Fibroblast of skin of abdomen (primary cell): ENCODE results near the gene GABBR1.
A peak's percentile ranks its signal among the peaks of the same experiment; 100 is the strongest.

ENCODE experiments used
- DNase-seq: peaks from one replicate; pipeline ENCODE4 v3.0.0-alpha.2; 2013

Gene GABBR1

GRCh38 chr6:29525311-29525639, 107.7 kb downstream of the GABBR1 start:
- no peak for DNase-seq

DNA sequence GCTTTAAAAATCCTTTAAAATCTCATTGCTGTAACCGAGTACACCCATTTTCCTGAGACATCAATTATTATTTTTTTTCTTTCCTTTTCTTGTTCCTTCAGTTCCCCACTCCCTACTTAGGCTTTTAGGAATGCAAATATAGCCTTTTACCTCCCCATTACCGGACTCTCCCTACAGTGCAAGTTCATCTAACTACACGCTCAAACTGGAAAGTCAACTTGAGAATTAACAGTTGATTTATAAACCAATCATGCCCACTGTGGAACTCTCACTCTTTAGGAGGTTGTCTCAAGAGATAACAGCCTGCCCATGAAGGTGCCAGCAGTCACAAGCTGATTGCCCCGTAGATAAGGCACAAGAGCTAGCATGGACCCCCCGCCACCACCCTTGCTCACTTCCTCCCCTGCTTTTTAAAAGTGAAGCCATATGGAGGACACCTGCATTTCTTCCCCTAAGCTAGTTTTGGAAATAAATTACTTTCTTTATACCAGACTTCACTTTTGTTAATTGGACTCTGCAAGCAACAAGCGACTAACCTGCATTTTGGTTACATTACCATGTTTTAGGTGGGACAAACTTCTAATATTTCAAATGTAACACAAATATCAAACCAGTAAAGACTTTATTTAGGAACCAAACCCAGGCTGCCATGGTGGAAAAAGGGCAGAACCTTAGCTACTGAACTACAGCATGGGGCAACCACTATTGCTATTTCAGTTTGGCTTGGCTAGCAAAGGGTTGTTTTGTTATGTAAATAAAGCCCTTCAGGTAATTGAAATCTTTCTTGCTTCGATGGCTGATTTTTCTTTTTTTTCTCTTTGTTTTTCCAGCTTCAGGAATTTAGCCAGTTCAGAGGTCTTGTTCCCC, 108.3 kb downstream of the GABBR1 start:
- DNase-seq, result no peak

GRCh38 chr6:29524044-29524443, 108.9 kb downstream of the GABBR1 start:
- no peak for DNase-seq

DNA sequence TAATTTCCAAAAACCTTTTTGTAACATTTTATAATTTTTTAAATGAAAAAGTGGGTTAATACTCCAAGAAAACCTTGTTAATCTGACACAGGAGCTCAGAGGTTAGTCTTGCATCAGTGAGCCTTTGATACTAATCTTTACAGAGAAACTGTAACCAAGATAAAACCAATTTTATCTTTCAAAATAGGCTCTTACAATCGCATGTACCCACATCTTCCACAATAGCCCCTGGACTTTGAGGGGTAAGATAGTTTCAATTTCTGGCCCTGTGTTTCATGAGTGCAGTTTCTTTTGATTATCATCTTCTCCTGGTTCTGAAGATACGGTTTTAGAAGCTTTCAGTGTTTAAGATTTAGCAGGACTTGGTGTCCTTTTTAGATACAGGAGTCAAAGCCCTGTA, 110.8 kb downstream of the GABBR1 start:
- DNase-seq, result no peak

GRCh38 chr6:29521006-29521680, 111.8 kb downstream of the GABBR1 start:
- no peak for DNase-seq

DNA sequence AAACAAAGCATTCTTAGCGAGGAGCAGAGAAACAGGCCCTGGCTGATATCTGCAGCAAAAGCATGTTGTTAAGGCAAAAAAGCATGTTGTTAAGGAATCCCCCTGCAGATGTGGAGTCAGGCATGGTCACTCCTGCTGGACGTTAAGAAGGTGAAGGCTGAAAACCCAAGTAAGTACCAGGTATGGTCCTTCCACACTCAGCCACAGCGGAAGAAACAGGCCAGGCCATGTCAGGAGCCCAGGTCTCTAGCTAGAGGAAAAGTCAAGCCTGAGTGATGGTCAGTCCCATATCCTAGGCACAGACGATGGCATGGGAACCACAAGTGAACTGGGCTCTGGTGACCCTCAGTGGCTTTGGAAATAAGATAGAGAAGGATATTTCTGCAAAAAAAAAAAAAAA, 112.8 kb downstream of the GABBR1 start:
- no peak for DNase-seq

- no peak for DNase-seq
Measured at GRCh38 chr6:29519291-29520010, 113.5 kb downstream of the GABBR1 start.

DNA sequence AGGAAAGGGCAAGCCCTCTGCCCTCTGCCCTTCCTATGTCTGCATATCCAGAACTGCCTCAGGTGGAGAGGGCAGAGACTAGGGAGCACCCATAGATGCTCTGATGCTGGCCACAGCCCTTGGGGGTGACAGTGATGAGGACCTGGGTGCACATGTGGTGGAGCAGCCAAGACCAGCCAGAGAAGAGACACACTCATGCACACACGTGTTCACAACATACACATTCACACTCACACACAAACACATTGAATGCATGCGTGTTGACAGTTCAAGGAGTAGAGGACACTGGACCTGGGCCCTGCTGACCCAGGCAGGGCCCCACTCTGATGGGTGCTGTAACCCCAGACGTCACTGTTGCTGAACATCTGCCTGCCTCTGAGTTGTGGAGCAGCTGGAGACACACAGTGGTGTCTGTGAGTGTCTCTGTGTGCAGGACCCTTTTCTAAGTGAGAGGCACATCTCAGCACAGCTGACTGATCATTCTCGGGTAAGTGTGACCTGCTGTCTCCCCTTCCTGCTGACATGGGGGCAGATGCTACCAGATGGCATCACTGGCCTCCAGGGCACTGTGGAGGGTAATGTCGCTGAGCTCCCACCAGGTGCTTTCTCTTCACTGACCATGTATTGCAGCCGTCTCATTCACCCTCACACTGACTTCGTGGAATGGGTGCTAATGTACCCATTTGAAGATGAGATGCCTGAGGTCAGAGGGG, 115.1 kb downstream of the GABBR1 start:
- no peak for DNase-seq

- no peak for DNase-seq
Measured at GRCh38 chr6:29517245-29517644, 115.7 kb downstream of the GABBR1 start.

GRCh38 chr6:29516108-29516507, 116.9 kb downstream of the GABBR1 start:
- DNase-seq, result peak; percentile 4

GRCh38 chr6:29510746-29511300, 122.2 kb downstream of the GABBR1 start:
- DNase-seq, result no peak

DNA sequence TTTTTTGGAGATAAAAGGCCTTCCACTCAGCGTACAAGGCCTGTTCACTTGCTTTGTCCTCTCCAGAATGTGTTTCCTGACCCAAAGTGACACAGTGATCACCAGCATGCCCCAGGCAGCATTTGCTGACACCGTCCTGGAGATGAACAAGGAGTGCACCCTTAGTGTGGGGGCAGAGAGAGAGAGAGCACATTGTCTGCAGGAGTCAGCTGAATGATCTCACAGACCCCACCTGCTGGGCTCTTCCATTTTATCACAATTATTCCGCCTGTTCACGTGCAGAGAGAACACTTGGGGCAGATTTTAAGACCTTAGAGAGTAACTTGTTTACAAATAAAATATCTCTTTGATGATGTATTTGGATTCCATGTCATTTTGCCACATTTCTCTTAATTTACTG, 122.8 kb downstream of the GABBR1 start:
- DNase-seq, result no peak
